WTC11 (cell line): ENCODE data around the gene OR51B2.

Experiments used
- MXD4 ChIP-seq: fragments of 250-450 bp; sonication (Bioruptor Pico); IDR thresholded peaks from 2 replicates; pipeline ENCODE4 v1.8.0; 2021; ENCODE audit warnings: mild to moderate bottlenecking, moderate library complexity, borderline replicate concordance
- SMAD3 ChIP-seq: sonication (generic); formaldehyde crosslinking; IDR thresholded peaks from 2 replicates; pipeline ENCODE4 v1.8.0; 2022; ENCODE audit warnings: missing genetic modification reagents, mild to moderate bottlenecking, borderline replicate concordance
- ZBTB21 ChIP-seq: sonication (generic); formaldehyde crosslinking; IDR thresholded peaks from 2 replicates; pipeline ENCODE4 v1.8.1; 2023; ENCODE audit warnings: mild to moderate bottlenecking, missing genetic modification reagents, borderline replicate concordance
- TF ChIP-seq, protein P1 (sequence below): fragments of 200-600 bp; IDR thresholded peaks from 2 replicates; pipeline ENCODE4 v1.8.0; 2022; ENCODE audit warnings: antibody characterized with exemption

DNA sequence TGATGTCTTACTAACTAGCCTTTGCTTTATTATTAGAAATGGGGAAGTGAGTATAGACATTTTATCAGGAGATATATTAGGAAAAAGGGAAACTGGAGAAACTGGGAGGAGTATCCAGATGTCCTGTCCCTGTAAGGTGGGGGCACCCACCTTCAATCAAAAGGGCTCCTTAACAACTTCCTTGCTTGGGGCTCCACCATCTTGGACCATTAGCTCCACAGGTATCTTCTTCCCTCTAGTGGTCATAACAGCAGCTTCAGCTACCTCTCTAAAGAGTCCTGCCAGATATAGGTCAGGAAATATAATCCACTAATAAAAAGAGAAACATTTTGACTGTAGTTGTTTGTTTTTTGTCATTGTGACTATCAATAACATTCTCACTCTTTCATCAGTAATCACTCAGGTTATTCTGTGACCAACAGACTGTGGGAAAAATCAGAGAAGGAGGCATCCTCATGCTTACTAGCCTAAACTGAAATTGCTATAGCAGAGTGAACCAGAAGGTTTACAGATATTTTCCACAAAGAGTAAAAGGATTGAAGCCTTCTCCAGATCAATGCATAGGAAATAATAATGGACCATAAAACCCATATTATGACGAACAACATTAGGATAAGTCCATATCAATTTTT is 32.8 kb downstream of the OR51B2 start:
- TF ChIP-seq ZBTB21 = no peak
- TF ChIP-seq, protein P1, sequence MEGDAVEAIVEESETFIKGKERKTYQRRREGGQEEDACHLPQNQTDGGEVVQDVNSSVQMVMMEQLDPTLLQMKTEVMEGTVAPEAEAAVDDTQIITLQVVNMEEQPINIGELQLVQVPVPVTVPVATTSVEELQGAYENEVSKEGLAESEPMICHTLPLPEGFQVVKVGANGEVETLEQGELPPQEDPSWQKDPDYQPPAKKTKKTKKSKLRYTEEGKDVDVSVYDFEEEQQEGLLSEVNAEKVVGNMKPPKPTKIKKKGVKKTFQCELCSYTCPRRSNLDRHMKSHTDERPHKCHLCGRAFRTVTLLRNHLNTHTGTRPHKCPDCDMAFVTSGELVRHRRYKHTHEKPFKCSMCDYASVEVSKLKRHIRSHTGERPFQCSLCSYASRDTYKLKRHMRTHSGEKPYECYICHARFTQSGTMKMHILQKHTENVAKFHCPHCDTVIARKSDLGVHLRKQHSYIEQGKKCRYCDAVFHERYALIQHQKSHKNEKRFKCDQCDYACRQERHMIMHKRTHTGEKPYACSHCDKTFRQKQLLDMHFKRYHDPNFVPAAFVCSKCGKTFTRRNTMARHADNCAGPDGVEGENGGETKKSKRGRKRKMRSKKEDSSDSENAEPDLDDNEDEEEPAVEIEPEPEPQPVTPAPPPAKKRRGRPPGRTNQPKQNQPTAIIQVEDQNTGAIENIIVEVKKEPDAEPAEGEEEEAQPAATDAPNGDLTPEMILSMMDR = peak; percentile 60
- no peak for TF ChIP-seq SMAD3 (CRISPR knock-in tag)
- TF ChIP-seq MXD4 (CRISPR knock-in tag) = no peak
